ENCODE measurements around the gene HELZ.

HELZ gene

DNA sequence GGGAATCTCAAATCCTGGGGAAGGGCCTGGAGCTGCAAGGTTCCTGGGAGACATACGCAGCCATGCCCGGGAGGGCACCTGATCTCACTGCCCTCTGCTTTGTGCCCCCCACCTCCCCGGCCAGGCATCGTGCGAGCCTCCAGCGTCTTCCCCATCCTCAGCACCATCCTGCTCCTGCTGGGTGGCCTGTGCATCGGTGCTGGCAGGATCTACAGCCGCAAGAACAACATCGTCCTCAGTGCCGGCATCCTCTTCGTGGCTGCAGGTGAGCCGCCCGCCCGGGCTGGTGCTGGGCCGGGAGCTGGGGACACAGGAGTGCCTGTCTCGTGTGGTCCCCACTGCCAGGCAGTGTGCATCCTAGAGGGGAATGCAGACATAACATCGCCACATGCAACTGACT lies 220.3 kb downstream of the HELZ start:
- DNase-seq (ENCODE audit: low spot score), result no peak

DNA sequence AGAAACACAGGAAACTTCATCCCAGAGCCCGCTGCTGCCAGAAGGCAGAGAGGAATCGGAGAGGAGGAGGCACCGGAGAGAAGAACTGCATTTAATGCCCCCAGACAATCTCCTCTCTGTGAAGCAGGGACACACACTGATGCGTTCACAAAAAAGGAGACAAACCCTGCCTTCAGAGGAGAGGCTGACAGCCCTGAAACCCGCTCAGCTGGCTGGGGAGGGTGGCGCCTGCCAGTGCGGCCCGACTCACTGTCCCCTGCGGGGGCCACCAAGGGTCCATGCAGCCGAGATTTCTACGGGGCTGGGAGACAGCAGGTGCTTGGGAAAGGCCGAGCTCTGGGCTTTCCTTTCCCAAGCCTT lies 222.6 kb downstream of the HELZ start:
- no peak for DNase-seq (ENCODE audit: low spot score)

DNA sequence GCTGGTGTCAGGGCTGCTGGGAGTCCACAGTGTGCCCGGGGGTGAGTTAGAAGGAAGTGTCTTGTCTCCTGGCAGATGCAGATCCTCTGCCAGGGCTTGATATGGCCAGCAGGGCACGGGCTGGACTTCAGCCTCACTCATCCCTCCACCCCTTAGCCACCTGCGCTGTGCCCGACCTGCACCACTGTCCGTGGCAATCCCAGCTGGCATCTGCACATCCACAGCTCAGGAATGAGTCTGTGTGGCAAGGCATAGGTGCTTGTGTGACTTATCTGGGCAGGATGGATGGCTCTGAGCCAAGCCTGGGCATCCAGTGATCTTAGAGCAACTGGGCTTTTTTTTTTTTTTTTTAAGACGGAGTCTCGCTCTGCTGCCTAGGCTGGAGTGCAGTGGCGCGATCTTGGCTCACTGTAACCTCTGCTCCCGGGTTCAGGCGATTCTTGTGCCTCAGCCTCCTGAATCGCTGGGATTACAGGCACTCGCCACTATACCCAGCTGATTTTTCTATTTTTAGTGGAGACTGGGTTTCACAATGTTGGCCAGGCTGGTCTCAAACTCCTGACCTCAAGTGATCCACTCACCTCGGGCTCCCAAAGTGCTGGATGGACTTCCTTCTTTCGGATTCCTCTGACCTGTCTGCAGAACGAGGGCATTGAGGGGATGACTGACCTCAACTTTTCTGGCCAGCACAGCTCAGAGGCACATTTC lies 223.1 kb downstream of the HELZ start:
- no peak for DNase-seq (ENCODE audit: low spot score)

DNA sequence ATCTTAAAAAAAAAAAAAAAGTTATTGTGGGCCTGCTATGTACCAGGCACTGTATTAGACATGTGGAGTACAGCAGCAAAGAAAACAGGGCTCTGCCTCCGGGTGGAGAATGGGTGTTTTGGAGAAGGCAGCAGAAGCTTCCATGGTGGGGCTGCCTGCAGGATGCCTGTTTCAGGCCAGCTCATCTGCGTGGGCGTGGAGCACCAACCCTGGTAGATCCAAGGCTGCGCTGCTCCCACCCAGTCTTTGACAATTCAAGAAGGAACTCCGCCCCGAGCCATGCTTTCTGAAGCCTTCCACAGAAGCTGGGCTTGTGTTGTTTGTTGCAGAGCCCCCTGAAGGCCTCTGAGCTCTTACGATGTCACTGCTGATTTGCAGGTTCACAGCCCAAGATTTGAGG lies 223.8 kb downstream of the HELZ start:
- no peak for DNase-seq (ENCODE audit: low spot score)
